Neutrophil (primary cell): ENCODE measurements around the gene SERP1.

Source experiments
- H3K27ac ChIP-seq: fragments of 200-600 bp; sonication (generic); 2 replicates; pipeline ENCODE4 v1.5.1; 2016; ENCODE audit warnings: mild to moderate bottlenecking, moderate library complexity
- H3K27me3 ChIP-seq: fragments of 200-600 bp; sonication (generic); 2 replicates; pipeline ENCODE4 v1.6.0; 2016; ENCODE audit warnings: mild to moderate bottlenecking
- H3K36me3 ChIP-seq: fragments of 200-600 bp; sonication (generic); 2 replicates; pipeline ENCODE4 v1.5.1; 2017
- H3K4me1 ChIP-seq, 2 experiments: fragments of 200-600 bp in 1 of 2; sonication (generic) in 1 of 2; 1 replicate in 1 of 2; 2 replicates in 1 of 2; pipeline versions ENCODE4 v1.5.1 to v1.6.1; 2013 to 2016; ENCODE audit warnings: low read depth in 1 of 2, low read length in 1 of 2, mild to moderate bottlenecking in 1 of 2, moderate library complexity in 1 of 2; ENCODE audit not compliant: control insufficient read depth in 1 of 2, insufficient read depth in 1 of 2
- H3K4me3 ChIP-seq, 2 experiments: fragments of 200-600 bp in 1 of 2; sonication (generic) in 1 of 2; 1 replicate in 1 of 2; 2 replicates in 1 of 2; pipeline ENCODE4 v1.5.1; 2013 to 2016; ENCODE audit warnings: low read depth in 1 of 2, low read length in 1 of 2, mild to moderate bottlenecking in 1 of 2, moderate library complexity in 1 of 2
- H3K9me3 ChIP-seq: fragments of 200-600 bp; sonication (generic); 2 replicates; pipeline ENCODE4 v1.5.1; 2016
- TF ChIP-seq, protein P1 (sequence below): fragments of 200-600 bp; sonication (generic); IDR thresholded peaks from 2 replicates; pipeline ENCODE4 v1.5.1; 2016; ENCODE audit warnings: antibody characterized with exemption

The SERP1 gene

DNA sequence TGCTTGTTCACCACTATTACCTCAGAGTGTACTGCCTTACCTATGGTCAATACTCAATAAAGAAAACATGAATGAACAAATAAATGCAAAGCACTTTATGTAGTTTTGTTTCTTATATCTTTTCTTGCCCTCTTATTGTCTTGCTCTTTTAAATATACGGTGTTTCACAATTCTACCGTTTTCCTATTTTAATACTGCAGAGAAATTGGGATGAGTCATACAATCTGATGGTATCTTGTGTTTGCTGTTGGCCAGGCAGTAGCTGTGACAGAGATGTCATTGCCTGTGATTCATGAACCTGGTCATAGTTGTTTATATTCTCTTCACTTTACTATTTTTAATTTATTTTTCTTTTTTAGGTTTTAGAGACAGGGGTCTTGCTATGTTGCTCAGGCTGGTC lies 48.3 kb downstream of the SERP1 start:
- no peaks in the 10 kb centered on the region for H3K36me3 ChIP-seq
- no peaks in the 10 kb centered on the region for H3K4me1 ChIP-seq
- H3K27me3 ChIP-seq, result no peaks in the 10 kb centered on the region
- TF ChIP-seq, protein P1, sequence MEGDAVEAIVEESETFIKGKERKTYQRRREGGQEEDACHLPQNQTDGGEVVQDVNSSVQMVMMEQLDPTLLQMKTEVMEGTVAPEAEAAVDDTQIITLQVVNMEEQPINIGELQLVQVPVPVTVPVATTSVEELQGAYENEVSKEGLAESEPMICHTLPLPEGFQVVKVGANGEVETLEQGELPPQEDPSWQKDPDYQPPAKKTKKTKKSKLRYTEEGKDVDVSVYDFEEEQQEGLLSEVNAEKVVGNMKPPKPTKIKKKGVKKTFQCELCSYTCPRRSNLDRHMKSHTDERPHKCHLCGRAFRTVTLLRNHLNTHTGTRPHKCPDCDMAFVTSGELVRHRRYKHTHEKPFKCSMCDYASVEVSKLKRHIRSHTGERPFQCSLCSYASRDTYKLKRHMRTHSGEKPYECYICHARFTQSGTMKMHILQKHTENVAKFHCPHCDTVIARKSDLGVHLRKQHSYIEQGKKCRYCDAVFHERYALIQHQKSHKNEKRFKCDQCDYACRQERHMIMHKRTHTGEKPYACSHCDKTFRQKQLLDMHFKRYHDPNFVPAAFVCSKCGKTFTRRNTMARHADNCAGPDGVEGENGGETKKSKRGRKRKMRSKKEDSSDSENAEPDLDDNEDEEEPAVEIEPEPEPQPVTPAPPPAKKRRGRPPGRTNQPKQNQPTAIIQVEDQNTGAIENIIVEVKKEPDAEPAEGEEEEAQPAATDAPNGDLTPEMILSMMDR, result no peak
- no peak overlapping the region for H3K27ac ChIP-seq
- H3K4me3 ChIP-seq, result no peak overlapping the region
- peaks cover 6% of the 10 kb centered on the region for H3K9me3 ChIP-seq

DNA sequence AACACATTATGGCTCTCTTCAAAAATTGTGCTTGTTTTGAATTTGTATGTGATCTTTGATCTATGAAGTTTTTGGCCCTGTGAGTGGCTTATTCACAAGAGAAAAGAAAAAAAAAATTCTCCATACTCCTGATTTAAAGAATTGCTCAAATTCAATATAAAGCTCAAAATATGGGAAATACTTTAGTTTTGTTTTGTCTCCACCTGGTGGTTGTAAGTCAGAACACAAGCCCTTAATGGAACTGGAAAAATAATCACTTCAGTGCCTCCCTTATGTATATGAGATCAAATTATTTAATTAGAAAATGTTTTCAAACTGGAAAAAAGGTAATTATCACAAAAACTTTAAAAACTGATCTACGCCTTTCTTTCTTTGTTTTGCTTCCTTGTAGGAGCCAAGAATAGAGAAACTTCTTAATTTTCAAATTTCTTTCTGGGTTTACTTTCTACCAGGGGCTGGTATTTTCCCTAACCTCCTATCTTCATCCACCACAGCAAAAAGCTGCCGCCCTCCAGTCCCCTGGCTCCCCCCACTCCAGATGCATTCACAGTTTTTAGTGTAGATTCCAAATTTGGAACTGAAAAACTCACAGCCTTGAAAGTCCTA lies 50.6 kb downstream of the SERP1 start:
- H3K27me3 ChIP-seq, result no peaks in the 10 kb centered on the region
- TF ChIP-seq, protein P1, result peak; percentile 83
- no peak overlapping the region for H3K27ac ChIP-seq
- no peak overlapping the region for H3K4me3 ChIP-seq
- H3K4me1 ChIP-seq, result no peaks in the 10 kb centered on the region
- H3K36me3 ChIP-seq, result no peaks in the 10 kb centered on the region
- H3K9me3 ChIP-seq, result peaks cover under 1% of the 10 kb centered on the region

DNA sequence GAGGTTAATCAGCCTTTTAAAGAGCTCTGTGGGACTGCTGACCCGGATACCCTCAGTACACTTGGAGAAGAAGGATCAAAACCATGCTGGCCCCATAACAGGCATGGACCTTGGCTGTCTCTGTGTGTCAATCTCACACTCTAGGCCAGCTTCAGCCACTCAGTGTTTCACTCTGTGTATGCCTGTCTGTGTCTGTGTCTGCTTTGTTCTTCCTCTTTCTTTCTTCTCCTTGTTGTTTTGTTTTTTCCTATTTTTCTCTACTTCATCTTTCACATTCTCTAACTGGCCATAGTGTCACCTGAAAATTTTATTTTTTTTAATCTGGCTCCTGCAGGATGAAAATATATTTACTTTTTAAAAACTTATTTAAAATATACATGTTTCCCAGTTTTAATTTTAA lies 51.1 kb downstream of the SERP1 start:
- H3K27ac ChIP-seq, result peak overlapping the region; percentile 37

DNA sequence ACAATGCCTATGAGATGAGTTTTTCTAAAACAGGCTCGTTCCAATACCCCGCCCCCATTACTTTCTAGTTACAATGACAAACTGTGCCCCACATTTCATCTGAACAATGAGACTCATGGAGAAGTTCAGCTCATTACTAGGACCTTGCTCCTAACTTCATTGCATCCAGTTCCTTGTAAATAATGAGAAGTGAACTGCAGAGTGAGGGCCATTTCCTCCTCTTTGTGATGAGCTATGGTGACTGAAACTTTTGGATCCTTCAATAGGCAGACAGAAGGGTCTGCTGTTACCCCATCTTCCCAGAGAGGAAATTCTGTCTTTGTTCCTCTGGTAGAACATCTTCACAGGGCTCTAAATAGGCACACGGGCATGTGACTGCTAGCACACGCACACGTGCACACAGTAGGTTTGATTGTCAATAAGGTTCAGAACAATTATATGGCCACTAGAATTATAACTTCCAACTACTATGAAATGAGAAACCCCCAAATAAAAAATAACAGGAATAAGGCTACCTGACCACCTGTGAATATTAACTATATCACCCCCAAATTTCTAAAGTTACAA lies 51.8 kb downstream of the SERP1 start:
- H3K27me3 ChIP-seq, result no peaks in the 10 kb centered on the region
- no peak overlapping the region for H3K4me3 ChIP-seq
- H3K9me3 ChIP-seq, result no peaks in the 10 kb centered on the region
- TF ChIP-seq, protein P1, result no peak
- no peaks in the 10 kb centered on the region for H3K4me1 ChIP-seq
- no peaks in the 10 kb centered on the region for H3K36me3 ChIP-seq
- no peak overlapping the region for H3K27ac ChIP-seq

More for the DNA sequence above, 51.1 kb downstream of the SERP1 start:
- TF ChIP-seq, protein P1, result no peak
- no peak overlapping the region for H3K4me3 ChIP-seq
- no peaks in the 10 kb centered on the region for H3K36me3 ChIP-seq
- no peaks in the 10 kb centered on the region for H3K9me3 ChIP-seq
- H3K27me3 ChIP-seq, result no peaks in the 10 kb centered on the region
- no peaks in the 10 kb centered on the region for H3K4me1 ChIP-seq
